Myocyte (in vitro differentiated cells): Measurements from ENCODE around the gene GDAP2. TPM values are rescaled to one million over a fixed set of nuclear protein-coding genes. Genes with fewer than 3 reads are reported as not detected.

ENCODE experiments used
- DNase-seq: peaks from one replicate; pipeline ENCODE4 v3.0.0-alpha.2; 2012; ENCODE audit warnings: low read depth
- total RNA-seq: library from RNA; depleted of rRNA; stranded (reverse); fragments of >200 nt; gene quantifications from 2 replicates; pipeline ENCODE4 v1.2.3, GENCODE V29; 2014

GDAP2 gene
- total RNA-seq, 1 donor from 2014 or later: 16.3 TPM

DNA sequence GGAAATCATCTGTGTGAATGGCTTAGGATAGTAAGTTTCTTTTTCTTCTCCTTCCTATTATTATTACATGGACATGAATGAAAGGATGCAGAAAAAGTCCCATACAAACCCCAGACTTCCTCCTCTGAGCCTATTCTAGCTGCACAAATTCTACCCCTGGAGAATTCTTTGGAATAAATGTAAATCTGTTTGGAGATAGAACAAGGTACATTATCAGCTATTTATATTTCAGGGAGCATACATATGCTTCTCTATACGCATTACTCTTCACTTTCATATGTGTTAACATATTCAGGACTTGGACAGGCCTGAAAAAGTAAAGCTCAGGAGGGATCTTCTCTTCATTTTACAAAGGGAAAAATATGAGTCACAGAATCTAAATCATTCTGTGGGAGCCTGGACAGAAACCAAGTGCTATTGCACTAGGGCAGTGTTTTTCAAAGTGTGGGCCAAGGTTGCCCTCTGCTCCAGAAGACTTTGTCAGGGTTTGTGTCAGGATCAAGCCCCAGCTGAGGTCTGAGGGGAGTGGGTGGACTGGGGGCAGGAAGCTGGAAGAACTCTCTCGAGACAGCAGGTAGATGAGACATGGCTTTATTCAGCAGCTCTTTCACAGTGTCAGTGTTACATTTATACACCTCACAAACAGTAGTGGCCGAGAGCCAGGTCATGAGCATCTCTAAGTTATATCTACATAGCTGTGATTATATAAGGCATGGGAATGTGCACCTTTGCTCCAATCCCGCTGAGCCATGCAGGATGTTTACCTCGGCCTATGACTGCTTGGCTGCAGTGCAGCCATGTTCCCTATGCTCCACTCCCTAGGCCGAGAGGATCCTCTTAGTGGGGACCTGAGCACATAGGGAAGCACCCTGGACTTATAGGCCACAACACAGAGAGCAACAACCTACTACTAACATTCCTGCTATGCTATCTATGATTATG is 114.3 kb downstream of the GDAP2 start:
- no peak for DNase-seq

Other genes starting within 250 kb of the GDAP2 start
- gene WDR3, start 118 bp upstream of the GDAP2 start, total RNA-seq: 22.0 and 39.8 TPM in 2 replicates